Hepatocyte (in vitro differentiated cells): Measurements from ENCODE around the gene THAP7.
"Not testable (repeated sequence)": the region's sequence is repeated elsewhere in the genome, so short reads cannot be mapped to it uniquely, and the experiment has no call there.

Experiments used
- EZH2 ChIP-seq: fragments of 200-600 bp; sonication (generic); IDR thresholded peaks from 2 replicates; pipeline ENCODE4 v1.6.1; 2016; ENCODE audit warnings: antibody characterized with exemption, mild to moderate bottlenecking, borderline replicate concordance
- TF ChIP-seq, protein P1 (sequence below): fragments of 200-600 bp; sonication (generic); IDR thresholded peaks from 2 replicates; pipeline ENCODE4 v1.5.1; 2016; ENCODE audit warnings: antibody characterized with exemption, mild to moderate bottlenecking; ENCODE audit not compliant: poor library complexity

GRCh38 chr22:21048448-21048847 lies 46.5 kb upstream of the THAP7 start:
- TF ChIP-seq, protein P1, sequence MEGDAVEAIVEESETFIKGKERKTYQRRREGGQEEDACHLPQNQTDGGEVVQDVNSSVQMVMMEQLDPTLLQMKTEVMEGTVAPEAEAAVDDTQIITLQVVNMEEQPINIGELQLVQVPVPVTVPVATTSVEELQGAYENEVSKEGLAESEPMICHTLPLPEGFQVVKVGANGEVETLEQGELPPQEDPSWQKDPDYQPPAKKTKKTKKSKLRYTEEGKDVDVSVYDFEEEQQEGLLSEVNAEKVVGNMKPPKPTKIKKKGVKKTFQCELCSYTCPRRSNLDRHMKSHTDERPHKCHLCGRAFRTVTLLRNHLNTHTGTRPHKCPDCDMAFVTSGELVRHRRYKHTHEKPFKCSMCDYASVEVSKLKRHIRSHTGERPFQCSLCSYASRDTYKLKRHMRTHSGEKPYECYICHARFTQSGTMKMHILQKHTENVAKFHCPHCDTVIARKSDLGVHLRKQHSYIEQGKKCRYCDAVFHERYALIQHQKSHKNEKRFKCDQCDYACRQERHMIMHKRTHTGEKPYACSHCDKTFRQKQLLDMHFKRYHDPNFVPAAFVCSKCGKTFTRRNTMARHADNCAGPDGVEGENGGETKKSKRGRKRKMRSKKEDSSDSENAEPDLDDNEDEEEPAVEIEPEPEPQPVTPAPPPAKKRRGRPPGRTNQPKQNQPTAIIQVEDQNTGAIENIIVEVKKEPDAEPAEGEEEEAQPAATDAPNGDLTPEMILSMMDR: not testable (repeated sequence)
- not testable (repeated sequence) for TF ChIP-seq EZH2
